IMR-90 (cell line): ENCODE data around the gene UNKL. TPM values are rescaled to one million over a fixed set of nuclear protein-coding genes. Genes with fewer than 3 reads are reported as not detected.

Source experiments
- ATAC-seq: fragments of 200-7000 bp; cut with Tn5 transposase; 2 replicates; pipeline ENCODE4 v1.9.1; 2020; ENCODE audit warnings: low read depth, mild to moderate bottlenecking, moderate library complexity
- BruUV-seq: library from RNA; stranded (reverse); fragments of 400-500 nt; replicated peaks from 2 replicates; lab custom pipeline; 2021; lab: Mats Ljungman, UMichigan
- CTCF ChIA-PET: fragments of 300-600 bp; formaldehyde crosslinking; extraction: SDS; loops from one replicate; lab custom pipeline; 2021; ENCODE audit warnings: antibody characterized with exemption; lab: Yijun Ruan, JAX
- POLR2A ChIA-PET: fragments of 300-600 bp; sonication (Branson Sonifier 250); formaldehyde crosslinking; loops from one replicate; lab custom pipeline; 2022; ENCODE audit warnings: antibody characterized with exemption; ENCODE audit not compliant: unreplicated experiment; lab: Charles Lee
- DNase-seq: peaks from one replicate; pipeline ENCODE4 v3.0.0; 2013
- H2AFZ ChIP-seq: replicated peaks from 2 replicates; pipeline ENCODE3; 2013; ENCODE audit warnings: low read length, mild to moderate bottlenecking; ENCODE audit not compliant: poor library complexity
- H2AK5ac ChIP-seq: 2 replicates; pipeline ENCODE4 v1.6.1; 2013; ENCODE audit warnings: low read depth, low read length, inconsistent platforms
- H2AK9ac ChIP-seq: replicated peaks from 2 replicates; pipeline ENCODE3; 2013; ENCODE audit warnings: mild to moderate bottlenecking, low read depth, low read length, moderate library complexity; ENCODE audit not compliant: poor library complexity
- H2BK120ac ChIP-seq: 2 replicates; pipeline ENCODE4 v1.6.1; 2013; ENCODE audit warnings: low read depth, low read length, inconsistent platforms
- H2BK15ac ChIP-seq: 3 replicates; pipeline ENCODE4 v1.6.1; 2013; ENCODE audit warnings: low read depth, low read length, inconsistent platforms
- H2BK20ac ChIP-seq: 2 replicates; pipeline ENCODE4 v1.6.1; 2013; ENCODE audit warnings: low read depth, mild to moderate bottlenecking, inconsistent platforms, low read length, moderate library complexity
- H2BK5ac ChIP-seq: 2 replicates; pipeline ENCODE4 v1.6.1; 2013; ENCODE audit warnings: mild to moderate bottlenecking, low read depth, low read length, inconsistent platforms; ENCODE audit not compliant: poor library complexity, severe bottlenecking
- H3K14ac ChIP-seq: replicated peaks from 2 replicates; pipeline ENCODE4 v1.6.1; 2013; ENCODE audit warnings: low read depth, low read length, inconsistent platforms
- H3K18ac ChIP-seq: 2 replicates; pipeline ENCODE4 v1.6.1; 2013; ENCODE audit warnings: low read depth, low read length, control low read depth
- H3K23ac ChIP-seq: 2 replicates; pipeline ENCODE4 v1.6.1; 2013; ENCODE audit warnings: low read depth, low read length, inconsistent platforms
- H3K27ac ChIP-seq: 2 replicates; pipeline ENCODE4 v1.5.1; 2013; ENCODE audit warnings: mild to moderate bottlenecking, control low read depth, low read length; ENCODE audit not compliant: insufficient read depth
- H3K27me3 ChIP-seq: 2 replicates; pipeline ENCODE4 v1.6.1; 2013; ENCODE audit warnings: low read length; ENCODE audit not compliant: control insufficient read depth, insufficient read depth
- H3K36me3 ChIP-seq: 2 replicates; pipeline ENCODE4 v1.6.1; 2013; ENCODE audit warnings: low read length, mixed read lengths; ENCODE audit not compliant: control insufficient read depth, insufficient read depth
- H3K4ac ChIP-seq: 2 replicates; pipeline ENCODE4 v1.6.1; 2013; ENCODE audit warnings: low read depth, low read length, inconsistent platforms
- H3K4me1 ChIP-seq: 2 replicates; pipeline ENCODE4 v1.6.1; 2013; ENCODE audit warnings: low read length, mixed read lengths; ENCODE audit not compliant: control insufficient read depth, insufficient read depth
- H3K4me2 ChIP-seq: 2 replicates; pipeline ENCODE4 v1.6.1; 2013; ENCODE audit warnings: low read depth, mild to moderate bottlenecking, control low read depth, low read length, moderate library complexity
- H3K4me3 ChIP-seq: 2 replicates; pipeline ENCODE4 v1.5.1; 2013; ENCODE audit warnings: low read depth, mild to moderate bottlenecking, control low read depth, low read length, moderate library complexity; ENCODE audit not compliant: insufficient read depth
- H3K56ac ChIP-seq: 2 replicates; pipeline ENCODE4 v1.6.1; 2013; ENCODE audit warnings: low read length, inconsistent platforms; ENCODE audit not compliant: insufficient read depth; ENCODE audit errors: extremely low read depth
- H3K79me1 ChIP-seq, 2 experiments: 2 replicates each; pipeline ENCODE4 v1.6.1; 2013; ENCODE audit warnings: low read length in 2 of 2, inconsistent platforms in 1 of 2, low read depth in 1 of 2
- H3K9ac ChIP-seq: 2 replicates; pipeline ENCODE4 v1.6.1; 2013; ENCODE audit warnings: low read depth, low read length, control low read depth
- H3K9me1 ChIP-seq: 2 replicates; pipeline ENCODE4 v1.6.1; 2013; ENCODE audit warnings: low read length, inconsistent platforms; ENCODE audit not compliant: insufficient read depth
- H3K9me3 ChIP-seq: 2 replicates; pipeline ENCODE4 v1.6.1; 2013; ENCODE audit warnings: low read length; ENCODE audit not compliant: control insufficient read depth, insufficient read depth
- H4K20me1 ChIP-seq: 2 replicates; pipeline ENCODE4 v1.6.1; 2013; ENCODE audit warnings: low read length, inconsistent platforms; ENCODE audit not compliant: insufficient read depth
- H4K5ac ChIP-seq: 2 replicates; pipeline ENCODE4 v1.6.1; 2013; ENCODE audit warnings: mild to moderate bottlenecking, low read depth, low read length, control low read depth
- H4K8ac ChIP-seq, 2 experiments: 2 replicates each; pipeline ENCODE4 v1.6.1; 2013; ENCODE audit warnings: low read depth in 2 of 2, low read length in 2 of 2, control low read depth in 1 of 2, inconsistent platforms in 1 of 2
- H4K91ac ChIP-seq: 2 replicates; pipeline ENCODE4 v1.6.1; 2013; ENCODE audit warnings: low read depth, low read length, inconsistent platforms; ENCODE audit not compliant: insufficient read depth
- BHLHE40 ChIP-seq: fragments of 150-350 bp; IDR thresholded peaks from 2 replicates; pipeline ENCODE4 v1.6.1; 2016; ENCODE audit warnings: mild to moderate bottlenecking, low read depth, low read length
- CEBPB ChIP-seq: IDR thresholded peaks from 2 replicates; pipeline ENCODE4 v1.6.1; 2012; ENCODE audit warnings: low read depth, low read length, improper control_type of control experiment
- CHD1 ChIP-seq: IDR thresholded peaks from 2 replicates; pipeline ENCODE4 v1.6.1; 2012; ENCODE audit warnings: low read depth, low read length, improper control_type of control experiment
- ELK1 ChIP-seq: fragments of 150-350 bp; IDR thresholded peaks from 2 replicates; pipeline ENCODE4 v1.6.1; 2016; ENCODE audit warnings: low read depth, mild to moderate bottlenecking, low read length, moderate library complexity, borderline replicate concordance
- FOS ChIP-seq: fragments of 150-350 bp; IDR thresholded peaks from 2 replicates; pipeline ENCODE4 v1.6.1; 2016; ENCODE audit warnings: low read depth, low read length
- MAFK ChIP-seq: IDR thresholded peaks from 2 replicates; pipeline ENCODE4 v1.6.1; 2012; ENCODE audit warnings: low read depth, low read length, improper control_type of control experiment
- MAZ ChIP-seq: IDR thresholded peaks from 2 replicates; pipeline ENCODE4 v1.6.1; 2012; ENCODE audit warnings: low read depth, mild to moderate bottlenecking, low read length, improper control_type of control experiment, moderate library complexity, borderline replicate concordance
- NFE2L2 ChIP-seq: fragments of 150-350 bp; IDR thresholded peaks from 2 replicates; pipeline ENCODE4 v1.6.1; 2016; ENCODE audit warnings: low read depth, mild to moderate bottlenecking, low read length
- POLR2A ChIP-seq: IDR thresholded peaks from 2 replicates; pipeline ENCODE4 v1.6.1; 2012; ENCODE audit warnings: mild to moderate bottlenecking, low read depth, low read length
- RFX5 ChIP-seq: IDR thresholded peaks from 2 replicates; pipeline ENCODE4 v1.8.0; 2012; ENCODE audit warnings: low read depth, mild to moderate bottlenecking, low read length, moderate library complexity
- SMC3 ChIP-seq: fragments of 150-350 bp; IDR thresholded peaks from 2 replicates; pipeline ENCODE4 v1.6.1; 2016; ENCODE audit warnings: low read depth, mild to moderate bottlenecking, antibody characterized with exemption, low read length, moderate library complexity
- WGBS, 2 experiments: methylation state at CpG; one replicate each; pipeline versions ENCODE4 v1.1.5 to v1.1.7; 2013; ENCODE audit warnings: missing lambda C conversion rate in 2 of 2; ENCODE audit not compliant: insufficient read length in 1 of 2; ENCODE audit errors: extremely low coverage in 2 of 2; 5-methylcytosine and 5-hydroxymethylcytosine counted together
- dilution Hi-C: fragments of 300-500 bp; cut with HindIII; formaldehyde crosslinking; loops from one replicate; pipeline ENCODE4 v1.14.3; 2018; ENCODE audit warnings: low sequenced_read_pairs; ENCODE audit not compliant: unreplicated experiment
- in situ Hi-C: fragments of 300-500 bp; cut with MboI; formaldehyde crosslinking; loops from 3 replicates; pipeline ENCODE4 v1.14.3; 2019; ENCODE audit warnings: low sequenced_read_pairs, inconsistent platforms, mixed read lengths
- intact Hi-C: fragments of 100-400 bp; cut with micrococcal nuclease; formaldehyde crosslinking; loops from 2 replicates; pipeline ENCODE4 v1.10.0; 2022
- polyA plus RNA-seq, 3 experiments: library from polyadenylated mRNA; depleted of rRNA; stranded (reverse); fragments of >200 nt; gene quantifications; 2 replicates each; pipeline ENCODE4 v1.2.3, GENCODE V29; 2012; ENCODE audit warnings: low replicate concordance in 1 of 3
- total RNA-seq: library from RNA; depleted of rRNA; stranded (reverse); fragments of >200 nt; gene quantifications from 2 replicates; pipeline ENCODE4 v1.2.3, GENCODE V29; 2012

Gene UNKL
- total and polyA plus RNA-seq, 2 of the 4 experiments (the other 2 are of a cell fraction), result 4.1 to 13.3 TPM

DNA sequence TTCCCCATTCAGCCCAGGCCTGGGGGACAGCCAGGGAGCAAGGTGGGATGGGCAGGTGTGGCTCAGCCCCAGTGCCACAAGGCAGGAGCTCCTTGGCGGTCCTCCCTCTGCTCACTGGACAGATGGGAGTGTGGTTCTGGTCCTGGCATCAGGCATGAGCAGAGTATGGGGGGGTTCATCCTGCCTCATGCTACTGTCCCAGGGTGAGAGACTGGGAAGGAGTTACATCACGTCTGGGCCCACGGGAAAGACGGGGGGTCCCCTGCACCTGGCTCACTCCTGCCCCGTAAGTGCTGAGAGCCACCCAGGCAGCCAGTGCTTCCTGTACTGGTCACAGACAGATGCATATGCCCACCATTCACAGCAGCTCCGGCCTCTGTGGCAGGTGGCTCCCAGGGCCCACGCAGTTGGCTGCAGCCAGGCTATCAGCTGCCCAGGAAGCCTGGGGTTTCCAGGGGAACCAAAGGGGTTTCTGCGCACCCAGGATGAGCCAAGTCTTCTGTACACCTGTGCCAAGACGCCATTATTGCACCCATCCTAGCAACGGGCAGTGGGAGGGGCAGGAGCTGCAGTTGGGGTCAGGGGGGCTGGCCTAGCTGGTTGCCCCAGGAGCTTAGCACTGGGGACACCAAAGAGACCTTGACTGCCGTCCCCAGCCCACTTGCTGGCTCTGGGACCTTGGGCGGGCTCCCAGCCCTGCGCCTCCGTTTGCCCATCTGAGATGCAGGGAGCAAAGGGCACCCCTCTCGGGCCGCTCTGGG is 79.1 kb downstream of the UNKL start:
- H4K5ac ChIP-seq, result no peak overlapping the region
- H3K9me3 ChIP-seq, result peaks cover 2% of the 10 kb centered on the region; the same call in 1 of the 2 replicates
- H3K23ac ChIP-seq, result no peak overlapping the region; the same call in 1 of the 2 replicates
- H2BK20ac ChIP-seq, result no peak overlapping the region
- H2BK5ac ChIP-seq, result no peak overlapping the region
- no peak overlapping the region for H3K4me3 ChIP-seq
- no peak overlapping the region for H3K27ac ChIP-seq
- H3K4me1 ChIP-seq, result peaks cover 7% of the 10 kb centered on the region
- H4K20me1 ChIP-seq, result no peaks in the 10 kb centered on the region; the same call in 1 of the 2 replicates
- no peaks in the 10 kb centered on the region for H3K9me1 ChIP-seq
- no peak overlapping the region for H3K18ac ChIP-seq
- no peak overlapping the region for H3K14ac ChIP-seq
- H3K4ac ChIP-seq, result no peak overlapping the region
- dilution Hi-C loops, result no loop called here
- POLR2A ChIA-PET, result no interaction called here
- TF ChIP-seq NFE2L2 (no peak), ELK1 (no peak), CHD1 (no peak), SMC3 (no peak), BHLHE40 (no peak), MAZ (no peak), RFX5 (no peak), FOS (no peak), POLR2A (no peak), MAFK (no peak), CEBPB (no peak)
- H3K4me2 ChIP-seq, result no peak overlapping the region
- CTCF ChIA-PET, result no interaction called here
- no peak overlapping the region for H2AK5ac ChIP-seq
- no peak overlapping the region for H4K91ac ChIP-seq
- no peak overlapping the region for H3K9ac ChIP-seq
- in situ Hi-C loops, result no loop called here
- no peaks in the 10 kb centered on the region for H3K79me1 ChIP-seq
- no peak overlapping the region for H2AK9ac ChIP-seq
- intact Hi-C loops, result no loop called here
- no peak for ATAC-seq
- 45% methylated on average over 2 of the region's 16 CpGs; no CpG with 5 or more reads in 1 of the 2 experiments for WGBS, 2 experiments
- H2AFZ ChIP-seq, result no peak overlapping the region
- no peak overlapping the region for H4K8ac ChIP-seq
- no peak for DNase-seq
- no TSS peak for BruUV-seq
- no peak overlapping the region for H3K56ac ChIP-seq
- H2BK120ac ChIP-seq, result no peak overlapping the region
- H2BK15ac ChIP-seq, result no peak overlapping the region
- H3K36me3 ChIP-seq, result no peaks in the 10 kb centered on the region
- H3K27me3 ChIP-seq, result peaks cover 55% of the 10 kb centered on the region
